NCI-H2029 treated with DMSO at 0.1 percent for 48 hours (cell line): ENCODE measurements around the gene MPPED1.

Experiments used
- DNase-seq: peaks from one replicate; lab custom pipeline; 2025; lab: John Stamatoyannopoulos, UW

The MPPED1 gene

GRCh38 chr22:43476751-43477725, 65.2 kb downstream of the MPPED1 start:
- DNase-seq = no peak

- DNase-seq = no peak
These were observed 66.2 kb downstream of the MPPED1 start for GRCh38 chr22:43477966-43478365.

- no peak for DNase-seq
These were observed 66.9 kb downstream of the MPPED1 start for GRCh38 chr22:43478621-43479300.

GRCh38 chr22:43479301-43479950, 67.6 kb downstream of the MPPED1 start:
- no peak for DNase-seq

- DNase-seq = no peak
These were observed 68.1 kb downstream of the MPPED1 start for GRCh38 chr22:43479962-43480361.

GRCh38 chr22:43481568-43482317, 69.9 kb downstream of the MPPED1 start:
- DNase-seq = no peak

GRCh38 chr22:43482318-43482625, 70.5 kb downstream of the MPPED1 start:
- no peak for DNase-seq

- DNase-seq = no peak
These were observed 71.5 kb downstream of the MPPED1 start for GRCh38 chr22:43483266-43483665.

- DNase-seq = no peak
These were observed 71.9 kb downstream of the MPPED1 start for GRCh38 chr22:43483669-43484068.

GRCh38 chr22:43484227-43484626, 72.4 kb downstream of the MPPED1 start:
- DNase-seq = no peak

GRCh38 chr22:43485502-43486089, 73.8 kb downstream of the MPPED1 start:
- no peak for DNase-seq

- DNase-seq = no peak
These were observed 75.7 kb downstream of the MPPED1 start for GRCh38 chr22:43487311-43488030.

- no peak for DNase-seq
These were observed 76.4 kb downstream of the MPPED1 start for GRCh38 chr22:43488031-43488866.

GRCh38 chr22:43488937-43489336, 77.1 kb downstream of the MPPED1 start:
- no peak for DNase-seq

GRCh38 chr22:43490311-43490710, 78.5 kb downstream of the MPPED1 start:
- no peak for DNase-seq

GRCh38 chr22:43491177-43491576, 79.4 kb downstream of the MPPED1 start:
- DNase-seq = no peak

GRCh38 chr22:43491737-43492136, 79.9 kb downstream of the MPPED1 start:
- DNase-seq = no peak

GRCh38 chr22:43493297-43493696, 81.5 kb downstream of the MPPED1 start:
- DNase-seq = no peak

GRCh38 chr22:43497956-43498855, 86.4 kb downstream of the MPPED1 start:
- no peak for DNase-seq
